Nucleus accumbens (tissue), 56 donors: ENCODE results near the gene SPN.
"Not testable (repeated sequence)": the region's sequence is repeated elsewhere in the genome, so short reads cannot be mapped to it uniquely, and the experiment has no call there.

Source experiments
- DNase-seq, 56 donors: peaks; one replicate each; lab custom pipeline; 2025; lab: John Stamatoyannopoulos, UW

Gene SPN

GRCh38 chr16:29699324-29700219 is 36.5 kb downstream of the SPN start:
- no peak for DNase-seq

- DNase-seq: peak in 29 of 56 donors; percentile 4 to 71 (median 19)
Observed at GRCh38 chr16:29700253-29700987, 37.4 kb downstream of the SPN start.

DNA sequence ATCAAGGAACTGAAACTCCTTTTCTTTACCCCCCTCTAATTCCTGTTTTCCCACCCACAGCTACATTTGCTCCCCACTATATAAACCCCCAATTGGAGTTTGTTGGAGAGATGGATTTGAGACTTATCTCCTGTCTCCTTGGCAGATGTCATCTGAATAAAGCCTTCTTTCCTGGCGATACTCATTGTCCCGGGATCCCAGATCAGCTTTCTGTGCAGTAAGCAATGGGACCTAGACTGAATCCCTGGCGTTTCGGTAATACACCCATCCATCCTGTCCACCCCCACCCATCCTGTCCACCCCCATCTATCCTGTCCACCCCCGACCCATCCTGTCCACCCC is 38.1 kb downstream of the SPN start:
- DNase-seq: no peak

GRCh38 chr16:29702269-29702668 is 39.2 kb downstream of the SPN start:
- no peak for DNase-seq

- DNase-seq: no peak
Observed at GRCh38 chr16:29705030-29705429, 42.0 kb downstream of the SPN start.

DNA sequence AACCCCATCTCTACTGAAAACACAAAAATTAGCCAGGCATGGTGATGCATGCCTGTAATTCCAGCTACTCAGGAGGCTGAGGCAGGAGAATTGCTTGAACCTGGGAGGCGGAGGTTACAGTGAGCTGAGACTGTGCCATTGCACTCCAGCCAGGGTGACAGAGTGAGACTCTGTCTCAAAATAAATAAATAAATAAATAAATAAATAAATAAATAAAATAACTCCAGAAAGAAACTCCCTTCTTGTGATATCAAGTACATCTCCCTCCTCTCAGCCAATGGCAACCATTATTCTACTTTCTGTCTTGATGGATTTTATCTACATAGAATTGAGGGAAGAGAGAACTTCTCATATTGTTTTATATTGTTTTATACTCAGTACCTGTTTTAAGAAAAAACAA is 44.1 kb downstream of the SPN start:
- not testable (repeated sequence) for DNase-seq

GRCh38 chr16:29708917-29709600 is 46.0 kb downstream of the SPN start:
- DNase-seq: no peak

DNA sequence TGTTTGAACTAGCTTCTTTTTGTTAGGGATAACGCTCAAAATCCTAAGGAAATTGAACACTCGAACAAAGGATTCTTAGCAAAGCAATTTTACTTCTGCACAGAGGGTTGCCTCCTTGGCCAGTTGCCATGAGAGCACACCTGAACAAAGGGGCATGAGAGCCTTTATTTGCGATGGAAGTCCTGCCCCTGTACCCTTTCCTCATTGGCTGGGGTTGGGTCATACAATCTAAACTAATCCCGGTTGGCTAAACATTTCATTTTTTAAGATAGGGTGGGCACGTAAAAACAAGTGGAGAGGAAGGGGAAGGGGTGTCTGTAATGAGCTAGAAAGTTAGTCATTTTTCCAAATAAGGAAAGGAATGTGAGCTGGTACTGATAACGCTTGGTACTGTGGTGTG is 46.6 kb downstream of the SPN start:
- DNase-seq: not testable (repeated sequence)

DNA sequence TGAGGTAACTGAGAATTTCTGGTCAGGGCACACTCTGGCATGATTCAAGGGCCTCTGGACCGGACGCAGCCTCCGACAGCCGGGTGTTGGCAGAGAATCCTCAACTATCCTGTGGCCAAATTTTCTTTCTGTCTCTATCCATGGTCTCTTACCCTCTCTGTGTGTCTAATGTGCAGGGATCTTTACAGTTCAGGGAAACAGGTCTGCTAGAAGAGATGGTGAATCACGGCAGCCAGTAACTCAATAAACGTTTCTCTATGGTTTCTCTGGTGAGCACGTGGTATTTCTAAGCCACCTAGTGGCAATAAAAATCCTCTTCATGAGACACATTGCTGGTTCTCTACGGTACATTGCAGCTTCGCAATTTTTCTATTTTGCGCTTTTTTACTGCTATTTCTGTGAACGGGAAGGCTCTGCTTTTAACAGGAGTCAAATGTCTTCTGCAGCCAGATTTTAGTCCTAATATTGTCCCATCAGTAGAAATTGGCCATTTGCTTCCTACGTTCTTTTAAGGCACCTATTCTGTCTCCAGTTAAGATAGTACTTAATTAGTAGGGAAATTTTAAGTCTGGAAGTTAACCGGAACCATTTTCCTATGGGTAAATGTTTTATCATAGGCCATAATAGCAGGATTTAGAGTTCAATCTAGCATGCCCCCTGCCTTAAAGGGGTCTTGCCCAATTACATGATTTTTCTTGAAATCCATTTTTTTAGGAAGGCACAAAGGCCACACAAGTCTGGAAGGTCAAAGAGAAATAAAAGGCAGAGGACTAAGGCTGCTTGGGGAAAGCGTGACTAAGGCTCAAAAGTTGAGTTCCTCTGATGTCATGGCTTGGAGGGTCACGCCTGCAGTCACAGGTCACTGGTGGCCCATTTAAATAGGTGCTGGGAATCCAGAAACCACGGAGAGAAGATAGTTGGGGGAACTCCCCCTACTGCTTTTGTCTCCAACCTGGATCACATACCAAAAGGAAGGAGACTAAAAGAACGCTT is 47.5 kb downstream of the SPN start:
- DNase-seq: peak in 29 of 56 donors; percentile 2 to 58 (median 25)

GRCh38 chr16:29712809-29713208 is 49.8 kb downstream of the SPN start:
- DNase-seq: no peak

DNA sequence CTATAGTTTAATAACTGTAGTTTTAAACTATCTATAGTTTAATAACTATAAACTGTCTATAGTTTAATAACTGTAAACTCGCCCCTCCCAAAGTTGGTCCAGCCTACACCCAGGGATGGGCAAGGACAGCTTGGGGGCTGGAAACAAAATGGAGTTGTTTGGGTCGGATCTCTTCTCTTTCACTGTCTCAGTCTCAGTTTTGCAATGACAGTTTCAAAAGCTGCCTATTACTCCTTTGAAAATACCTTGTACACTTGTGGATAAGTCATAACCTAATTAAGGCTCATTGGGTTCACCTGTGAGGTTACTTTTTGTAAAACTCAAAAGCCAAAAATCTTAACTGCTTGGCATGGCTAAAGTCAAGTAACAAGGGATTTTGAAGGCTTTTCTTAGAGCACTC is 51.3 kb downstream of the SPN start:
- no peak for DNase-seq

DNA sequence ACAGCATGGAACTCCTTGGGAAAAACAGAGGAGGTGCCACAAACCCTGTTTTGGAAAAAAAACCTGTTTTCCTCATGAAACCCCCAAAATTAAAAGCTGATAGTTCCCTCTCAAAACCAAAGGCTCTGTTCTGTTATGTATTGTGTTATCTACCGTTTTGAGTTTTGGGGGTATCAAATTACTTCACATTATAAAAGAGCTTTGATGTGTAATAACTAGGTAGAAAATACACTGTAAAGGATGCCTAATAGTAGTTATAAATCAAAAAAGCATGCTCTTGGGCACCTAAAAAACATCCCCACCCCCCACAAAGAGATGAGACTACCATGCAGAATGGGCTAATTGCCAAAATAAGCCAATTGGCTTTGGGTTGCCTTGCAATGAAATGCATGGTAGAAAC is 51.9 kb downstream of the SPN start:
- DNase-seq: no peak

DNA sequence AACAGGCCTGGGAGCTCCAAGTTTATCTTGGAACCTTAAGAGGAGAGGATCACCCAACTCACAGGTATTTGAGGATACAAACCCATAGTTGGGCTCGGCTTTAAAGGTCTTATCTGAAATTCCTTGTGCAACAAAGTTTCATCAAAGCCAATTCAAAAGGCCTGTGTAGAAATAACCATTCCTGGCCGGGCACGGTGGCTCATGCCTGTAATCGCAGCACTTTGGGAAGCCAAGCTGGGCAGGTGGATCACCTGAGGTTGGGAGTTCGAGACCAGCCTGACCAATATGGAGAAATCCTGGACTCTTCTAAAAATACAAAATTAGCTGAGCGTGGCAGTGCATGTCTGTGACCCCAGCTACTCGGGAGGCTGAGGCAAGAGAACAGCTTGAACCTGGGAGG is 54.1 kb downstream of the SPN start:
- DNase-seq: no peak

GRCh38 chr16:29719063-29719462 is 56.0 kb downstream of the SPN start:
- DNase-seq: no peak
